ENCODE data around the gene DPH7.

DPH7 gene

GRCh38 chr9:137589441-137590122, 10.9 kb upstream of the DPH7 start:
- Histone ChIP-seq H3F3A (ENCODE audit: low read depth) (no peaks in the 10 kb centered on the region), H3K79me2 (ENCODE audit: insufficient read depth, low read length) (peaks cover 28% of the 10 kb centered on the region), H3K4me3 (ENCODE audit: low read length, poor library complexity, severe bottlenecking) (peak overlapping the region; percentile 84), H3K4me2 (ENCODE audit: low read depth, low read length, poor library complexity, severe bottlenecking) (peak overlapping the region; percentile 80), H3K9ac (ENCODE audit: low read depth, low read length, poor library complexity, severe bottlenecking) (peak overlapping the region; percentile 76), H4K20me1 (ENCODE audit: insufficient read depth, low read length, poor library complexity, severe bottlenecking) (peaks cover 10% of the 10 kb centered on the region), H3K36me3 (ENCODE audit: insufficient read depth, low read length) (no peaks in the 10 kb centered on the region), H3K9me3 (ENCODE audit: insufficient read depth, low read depth, low read length) (no peaks in the 10 kb centered on the region), H3K27me3 (ENCODE audit: insufficient read depth, low read length, poor library complexity, severe bottlenecking) (no peaks in the 10 kb centered on the region), H3K4me1 (ENCODE audit: insufficient read depth, low read length, poor library complexity, severe bottlenecking) (peaks cover 10% of the 10 kb centered on the region), H2AFZ (ENCODE audit: low read length) (no peak overlapping the region), H3K9me2 (replicated peaks; ENCODE audit: low read depth, low read length) (no peaks in the 10 kb centered on the region)
- no peak for TF ChIP-seq CTCF (conservative IDR thresholded peaks at IDR 0.05; ENCODE audit: low read length)
- TF ChIP-seq EZH2phosphoT487 (IDR thresholded peaks at IDR 0.05; ENCODE audit: borderline replicate concordance): no peak

GRCh38 chr9:137588891-137589290, 10.2 kb upstream of the DPH7 start:
- Histone ChIP-seq H3F3A (ENCODE audit: low read depth) (no peaks in the 10 kb centered on the region), H2AFZ (ENCODE audit: low read length) (no peak overlapping the region), H3K4me1 (ENCODE audit: insufficient read depth, low read length, poor library complexity, severe bottlenecking) (peaks cover 15% of the 10 kb centered on the region), H3K9me2 (replicated peaks; ENCODE audit: low read depth, low read length) (no peaks in the 10 kb centered on the region), H3K9ac (ENCODE audit: low read depth, low read length, poor library complexity, severe bottlenecking) (peak overlapping the region; percentile 76), H3K36me3 (ENCODE audit: insufficient read depth, low read length) (no peaks in the 10 kb centered on the region), H3K4me2 (ENCODE audit: low read depth, low read length, poor library complexity, severe bottlenecking) (peak overlapping the region; percentile 80), H3K27me3 (ENCODE audit: insufficient read depth, low read length, poor library complexity, severe bottlenecking) (no peaks in the 10 kb centered on the region), H3K9me3 (ENCODE audit: insufficient read depth, low read depth, low read length) (no peaks in the 10 kb centered on the region), H3K4me3 (ENCODE audit: low read length, poor library complexity, severe bottlenecking) (peak overlapping the region; percentile 84), H4K20me1 (ENCODE audit: insufficient read depth, low read length, poor library complexity, severe bottlenecking) (peaks cover 13% of the 10 kb centered on the region), H3K79me2 (ENCODE audit: insufficient read depth, low read length) (peaks cover 28% of the 10 kb centered on the region)
- TF ChIP-seq EZH2phosphoT487 (IDR thresholded peaks at IDR 0.05; ENCODE audit: borderline replicate concordance): no peak
- TF ChIP-seq CTCF (conservative IDR thresholded peaks at IDR 0.05; ENCODE audit: low read length): no peak

- Histone ChIP-seq H3K9me2 (replicated peaks; ENCODE audit: low read depth, low read length) (no peaks in the 10 kb centered on the region), H4K20me1 (ENCODE audit: insufficient read depth, low read length, poor library complexity, severe bottlenecking) (peaks cover 16% of the 10 kb centered on the region), H3K79me2 (ENCODE audit: insufficient read depth, low read length) (peaks cover 28% of the 10 kb centered on the region), H3F3A (ENCODE audit: low read depth) (no peaks in the 10 kb centered on the region), H3K4me3 (ENCODE audit: low read length, poor library complexity, severe bottlenecking) (peak overlapping the region; percentile 84), H3K4me1 (ENCODE audit: insufficient read depth, low read length, poor library complexity, severe bottlenecking) (peaks cover 15% of the 10 kb centered on the region), H3K27me3 (ENCODE audit: insufficient read depth, low read length, poor library complexity, severe bottlenecking) (no peaks in the 10 kb centered on the region), H3K9ac (ENCODE audit: low read depth, low read length, poor library complexity, severe bottlenecking) (peak overlapping the region; percentile 76), H3K4me2 (ENCODE audit: low read depth, low read length, poor library complexity, severe bottlenecking) (peak overlapping the region; percentile 80), H2AFZ (ENCODE audit: low read length) (no peak overlapping the region), H3K9me3 (ENCODE audit: insufficient read depth, low read depth, low read length) (no peaks in the 10 kb centered on the region), H3K36me3 (ENCODE audit: insufficient read depth, low read length) (no peaks in the 10 kb centered on the region)
- TF ChIP-seq EZH2phosphoT487 (IDR thresholded peaks at IDR 0.05; ENCODE audit: borderline replicate concordance) (no peak), CTCF (conservative IDR thresholded peaks at IDR 0.05; ENCODE audit: low read length) (no peak)
These were observed 9.6 kb upstream of the DPH7 start for GRCh38 chr9:137588311-137588710.
